ENCODE results near the gene HOXA3. TPM values are rescaled to one million over a fixed set of nuclear protein-coding genes. Genes with fewer than 3 reads are reported as not detected.

Gene HOXA3
- total RNA-seq, 2 experiments from 2014 or later = not detected

DNA sequence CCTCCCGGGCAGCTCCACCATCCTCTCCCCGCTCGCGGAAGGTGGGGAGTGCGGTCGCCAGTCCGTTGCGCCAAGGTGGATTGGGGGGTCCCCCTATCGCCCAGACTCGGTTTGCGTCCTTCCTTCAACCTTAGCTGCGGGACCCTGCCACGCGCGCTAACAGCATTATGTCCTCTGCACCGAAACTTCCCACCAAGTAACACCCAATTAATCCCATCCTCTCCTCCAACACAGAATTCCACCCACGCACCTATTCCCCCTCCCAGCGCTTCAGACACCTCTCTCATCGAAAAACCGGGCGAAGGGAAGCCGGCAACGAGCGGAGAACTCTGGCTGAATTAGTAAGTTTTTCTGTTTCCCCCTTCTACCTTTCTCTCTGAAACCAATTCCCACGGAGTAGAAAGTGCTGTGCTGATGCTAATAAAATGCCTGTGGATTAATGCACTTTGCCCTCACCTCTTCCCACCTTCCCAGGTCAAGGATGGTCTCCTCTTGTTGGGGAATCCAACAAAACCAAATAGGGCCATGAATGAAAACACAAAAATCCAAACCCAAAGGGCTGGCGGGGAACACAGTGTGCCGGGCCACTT lies 947 bp downstream of the HOXA3 start:
- POLR2A ChIA-PET = no interaction called here

DNA sequence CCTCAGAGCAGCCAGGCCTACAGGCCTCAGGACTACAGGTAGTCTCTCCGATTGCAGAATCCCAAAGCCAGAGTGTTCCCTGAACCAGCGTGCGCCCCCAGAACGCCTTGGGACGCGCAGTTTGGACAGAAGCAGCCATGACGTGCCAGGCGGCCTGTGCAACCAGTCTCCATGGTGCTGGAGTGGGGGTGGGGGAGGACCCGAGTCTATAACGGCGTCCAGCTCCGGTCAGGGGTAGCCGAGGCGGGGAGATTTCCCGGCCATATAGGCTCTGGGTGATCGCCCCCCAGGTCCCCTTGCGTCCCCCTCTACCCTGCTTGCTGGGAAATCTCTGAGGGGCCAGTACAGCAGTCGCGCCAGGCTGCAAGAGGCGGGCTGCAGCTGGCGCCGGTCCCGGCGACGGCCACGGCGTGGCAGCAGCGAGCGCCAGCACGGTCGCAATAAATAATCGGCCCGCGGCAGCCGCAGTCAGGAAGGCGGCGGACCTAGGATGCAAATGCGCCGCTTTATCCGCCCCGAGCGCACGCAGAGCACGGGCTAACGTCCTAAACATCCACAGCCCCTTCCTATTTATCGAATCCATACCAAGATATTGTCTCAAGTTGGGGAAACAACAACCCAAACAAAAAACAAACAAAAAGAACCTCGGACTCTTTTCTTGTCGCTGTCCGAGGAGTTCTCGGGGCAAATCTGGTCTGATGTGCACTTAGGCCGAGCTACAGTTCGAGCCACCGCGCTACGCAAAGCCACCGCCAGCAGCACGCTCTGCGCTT lies 1.6 kb downstream of the HOXA3 start:
- CTCF ChIA-PET = interaction anchor here (1.0 to 1.6 kb wide), 9 partner anchors 10 to 468 kb away, joined by 3 to 6 read pairs (median 4); partner anchors contain the start of genes HOXA11 and HOXA4
- POLR2A ChIA-PET = no interaction called here

More for the DNA sequence above, 947 bp downstream of the HOXA3 start:
- CTCF ChIA-PET = interaction anchor here (1.0 to 1.6 kb wide), 8 partner anchors 10 to 469 kb away, joined by 3 to 6 read pairs (median 4); partner anchors contain the start of gene HOXA4

DNA sequence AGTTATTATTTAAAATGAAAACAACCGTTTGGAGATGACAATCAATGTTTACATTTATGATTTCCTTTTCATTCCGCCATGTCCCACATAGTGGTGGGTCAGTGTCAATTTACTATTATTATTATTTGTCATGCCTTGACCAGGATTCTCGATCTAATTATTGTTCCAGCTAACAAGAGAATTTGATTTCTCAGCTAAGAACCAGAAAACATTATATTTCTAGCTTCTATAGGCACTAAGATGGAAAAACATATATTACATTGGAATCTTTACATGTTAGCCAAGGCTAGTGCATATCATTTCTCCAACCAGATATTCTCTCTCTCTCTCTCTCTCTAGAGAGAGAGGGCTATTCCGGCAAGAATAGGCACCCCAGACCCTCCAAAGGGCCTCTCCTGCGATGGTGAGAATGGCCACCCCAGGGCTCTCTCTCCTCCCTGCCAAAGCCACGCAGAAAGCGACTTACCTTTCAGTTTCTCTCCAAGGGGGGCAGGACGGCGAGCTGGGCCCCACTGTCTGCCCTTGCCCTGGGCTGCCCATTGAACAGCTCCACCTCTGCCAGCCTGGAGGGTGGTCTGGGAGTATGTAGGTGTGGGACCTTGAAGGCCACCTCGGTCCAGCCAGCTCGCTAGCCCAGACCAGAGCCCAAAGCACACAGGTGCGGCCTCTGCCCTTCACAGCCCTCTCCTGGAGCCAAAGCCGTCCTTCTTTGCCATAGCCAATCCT lies 2.4 kb downstream of the HOXA3 start:
- ChIA-PET POLR2A (no interaction called here), CTCF (interaction anchor here (0.8 to 1.6 kb wide), 10 partner anchors 9 to 468 kb away, joined by 3 to 6 read pairs (median 4); partner anchors contain the start of genes HOXA11 and HOXA4)

DNA sequence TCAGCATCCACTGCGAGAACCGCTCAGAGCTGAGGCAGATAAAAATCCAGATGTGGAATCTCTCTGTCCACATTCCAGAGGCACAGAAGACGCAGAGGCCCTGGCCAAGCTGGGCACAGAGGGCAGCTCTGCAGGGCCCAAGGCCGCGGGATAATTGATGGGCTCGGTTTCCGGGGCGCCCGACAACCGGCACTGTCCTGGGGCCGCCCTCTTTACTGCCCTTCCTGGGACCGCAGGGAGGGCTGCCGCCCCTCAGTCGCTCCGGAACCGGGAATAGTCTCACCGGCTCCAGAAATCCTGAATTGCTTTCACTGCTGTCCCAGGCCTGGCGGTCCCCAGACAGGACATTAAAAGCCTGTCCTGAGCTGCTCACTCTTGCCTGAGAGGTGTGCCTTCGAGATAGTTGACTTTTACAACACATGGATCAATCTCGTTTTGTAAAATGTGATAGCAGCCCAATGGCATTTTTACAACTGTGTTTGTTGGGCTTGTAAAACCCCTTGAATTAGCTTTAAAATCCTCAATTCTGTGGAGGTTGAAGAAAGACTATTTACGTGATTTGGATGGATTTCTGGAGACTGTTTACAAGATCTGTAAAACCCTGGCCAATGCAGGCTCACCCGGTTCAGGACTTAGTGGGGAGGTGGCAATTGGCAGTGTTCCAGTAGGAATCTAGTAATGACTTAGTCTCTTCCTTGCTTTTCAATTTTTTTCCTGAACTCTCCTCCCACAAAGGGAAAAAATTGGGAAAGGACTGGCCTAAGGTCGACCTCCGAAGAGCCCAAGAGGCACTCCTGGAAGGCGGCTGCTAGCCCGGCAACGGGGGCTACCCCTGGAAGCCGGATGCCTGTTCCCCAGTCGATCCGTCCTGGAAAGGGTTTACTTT lies 3.4 kb downstream of the HOXA3 start:
- ChIA-PET POLR2A (no interaction called here), CTCF (interaction anchor here (0.7 to 1.2 kb wide), 4 partner anchors 8 to 35 kb away, joined by 3 to 4 read pairs (median 4); partner anchors contain the start of gene HOXA11)

DNA sequence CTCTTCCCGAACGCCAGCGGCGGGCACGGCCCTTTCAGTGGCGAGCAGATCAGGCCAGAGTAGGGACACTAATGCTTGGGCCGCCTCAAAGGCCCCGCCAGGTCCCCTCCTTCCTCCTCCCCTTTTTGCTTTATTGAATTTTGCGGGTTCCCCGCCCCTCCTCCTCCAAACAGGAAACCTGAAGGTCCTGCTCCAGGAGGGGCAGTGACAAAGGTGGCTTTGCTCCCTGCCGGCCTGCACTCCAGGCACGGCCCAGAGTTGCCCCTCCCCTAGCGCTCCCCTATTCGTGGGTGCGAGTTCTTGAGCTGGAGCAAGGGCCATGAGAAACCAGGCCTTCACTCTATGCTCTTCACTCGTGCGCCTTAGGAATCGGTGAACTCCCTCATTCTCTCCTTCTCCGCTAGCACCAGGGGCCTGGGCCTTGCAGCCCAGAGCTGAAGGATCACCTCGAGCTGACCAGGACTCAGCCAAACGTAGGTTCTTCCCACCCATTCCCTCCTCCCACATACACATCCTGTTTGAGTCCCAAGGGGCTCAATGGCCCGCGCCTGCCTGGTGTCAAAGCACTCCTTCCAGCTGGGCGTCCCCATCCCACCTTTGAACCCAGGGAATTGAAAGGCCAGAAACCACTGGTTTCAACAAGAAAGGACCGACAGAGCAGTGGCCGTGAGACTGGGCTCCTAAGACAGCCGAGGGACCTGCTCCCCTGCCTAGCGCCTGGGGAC lies 4.2 kb downstream of the HOXA3 start:
- POLR2A ChIA-PET = no interaction called here
- CTCF ChIA-PET = interaction anchor here (0.7 to 1.0 kb wide), 2 partner anchors 13 kb away, joined by 3 read pairs; no protein-coding TSS in a partner anchor

DNA sequence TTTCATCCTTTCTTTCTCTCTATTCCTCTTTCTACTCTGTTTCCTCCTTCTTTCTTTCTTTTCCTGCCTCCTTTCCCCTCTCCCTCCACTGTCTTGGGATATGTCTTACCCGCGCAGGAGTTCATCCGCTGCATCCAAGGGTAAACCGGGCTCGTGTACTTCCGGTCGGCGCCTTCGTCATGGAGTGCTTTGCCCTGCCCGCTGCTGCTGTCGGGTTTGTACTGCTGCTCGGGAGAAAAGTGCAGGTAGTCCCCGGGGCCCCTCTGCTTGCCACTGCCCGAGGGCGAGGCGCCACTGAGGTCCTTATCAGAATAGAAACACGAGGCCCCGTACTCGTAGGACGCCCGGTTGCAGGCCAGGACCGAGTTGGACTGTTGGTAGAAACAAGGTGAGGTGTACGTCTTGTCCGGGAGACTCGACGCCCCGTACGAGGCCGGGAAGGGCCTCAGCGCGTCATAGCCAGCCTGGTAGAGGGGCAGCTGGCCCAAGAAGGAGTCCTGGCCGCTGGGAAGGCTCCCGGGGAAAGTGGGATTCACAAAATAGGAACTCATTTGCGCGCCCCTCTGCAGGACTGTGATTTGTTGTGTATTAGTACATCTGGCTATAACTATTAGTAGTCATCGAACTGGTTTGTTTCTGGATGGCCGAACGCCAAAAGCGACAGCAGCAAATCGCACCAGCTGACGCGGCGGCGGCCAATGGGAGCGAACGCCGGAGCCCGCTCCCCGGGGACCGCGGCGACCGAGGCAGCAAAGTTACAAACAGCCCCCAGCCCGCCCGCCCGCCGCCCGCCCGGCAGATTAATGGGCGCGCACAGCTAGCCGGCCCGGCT lies 5.0 kb downstream of the HOXA3 start, which contains the start of gene HOXA6:
HOXA6 (minus strand) TSS at position 576 of the 832 bp plus-strand sequence; CDS start at position 551, 25 bp downstream.
- POLR2A ChIA-PET = no interaction called here
- CTCF ChIA-PET = interaction anchor here (1.0 to 1.4 kb wide), 2 partner anchors 9 to 14 kb away, joined by 3 to 4 read pairs; partner anchors contain the start of gene HOXA7

DNA sequence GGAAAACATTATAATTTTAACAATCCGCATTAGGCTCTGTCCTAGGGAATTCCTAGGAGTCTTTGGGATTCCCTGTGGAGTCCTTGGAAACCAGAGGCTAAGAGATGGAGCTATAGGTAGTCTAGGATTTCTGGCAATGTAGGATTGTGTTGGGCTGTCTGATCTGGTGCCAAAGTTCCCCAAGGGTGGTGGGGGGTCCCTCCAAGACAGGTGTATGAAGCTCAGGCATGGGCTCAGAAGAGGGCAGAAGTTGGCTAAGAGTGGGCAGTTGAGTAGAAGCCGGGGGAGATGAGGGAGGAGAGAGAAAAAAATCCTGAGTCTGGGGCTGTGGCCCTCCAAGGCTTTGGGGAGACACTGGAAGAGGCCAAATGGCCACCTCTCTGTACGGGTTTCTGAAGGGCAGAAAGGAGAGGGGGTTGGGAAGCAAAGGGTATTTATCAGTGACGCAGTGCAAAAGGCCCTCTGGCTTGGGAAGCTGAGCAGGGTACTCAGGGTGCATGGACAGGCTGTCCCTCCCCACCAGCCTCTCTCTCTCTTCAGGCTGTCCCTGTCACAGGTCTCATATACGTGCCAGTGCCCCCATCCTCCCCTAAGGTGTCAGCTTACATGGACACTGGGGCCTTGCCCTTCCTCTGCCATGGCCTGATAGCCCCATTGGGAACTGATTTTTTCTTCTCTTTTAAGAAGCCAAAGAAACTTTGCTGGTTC lies 5.7 kb downstream of the HOXA3 start:
- ChIA-PET CTCF (interaction anchor here (1.4 kb wide), 1 partner anchor 10 kb away, joined by 4 read pairs; the partner anchor contains the start of gene HOXA7), POLR2A (no interaction called here)

DNA sequence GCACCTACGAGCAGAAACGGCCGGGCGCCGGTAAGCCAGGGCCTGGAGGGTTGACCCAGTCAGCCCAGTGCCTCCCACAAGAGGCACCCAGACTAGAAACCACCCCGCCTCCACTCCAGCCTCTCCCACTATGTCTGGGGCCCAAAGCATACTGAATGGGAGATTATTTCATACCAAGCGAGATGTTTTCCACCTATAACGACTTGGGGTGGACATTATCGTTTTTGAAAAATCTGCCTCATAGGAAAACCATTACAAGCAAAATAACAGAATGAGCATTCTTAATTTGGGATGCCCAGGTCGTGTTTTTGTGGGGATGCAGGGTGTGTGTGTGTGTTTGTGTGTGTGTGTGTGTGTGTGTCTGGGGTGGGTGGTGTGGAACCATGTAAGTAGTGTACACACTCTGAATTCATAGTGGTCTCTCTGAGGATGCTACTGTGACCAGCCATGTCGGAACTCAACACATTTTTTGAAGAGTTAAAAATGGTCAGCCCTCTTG lies 6.4 kb downstream of the HOXA3 start:
- ChIA-PET CTCF (no interaction called here), POLR2A (no interaction called here)

DNA sequence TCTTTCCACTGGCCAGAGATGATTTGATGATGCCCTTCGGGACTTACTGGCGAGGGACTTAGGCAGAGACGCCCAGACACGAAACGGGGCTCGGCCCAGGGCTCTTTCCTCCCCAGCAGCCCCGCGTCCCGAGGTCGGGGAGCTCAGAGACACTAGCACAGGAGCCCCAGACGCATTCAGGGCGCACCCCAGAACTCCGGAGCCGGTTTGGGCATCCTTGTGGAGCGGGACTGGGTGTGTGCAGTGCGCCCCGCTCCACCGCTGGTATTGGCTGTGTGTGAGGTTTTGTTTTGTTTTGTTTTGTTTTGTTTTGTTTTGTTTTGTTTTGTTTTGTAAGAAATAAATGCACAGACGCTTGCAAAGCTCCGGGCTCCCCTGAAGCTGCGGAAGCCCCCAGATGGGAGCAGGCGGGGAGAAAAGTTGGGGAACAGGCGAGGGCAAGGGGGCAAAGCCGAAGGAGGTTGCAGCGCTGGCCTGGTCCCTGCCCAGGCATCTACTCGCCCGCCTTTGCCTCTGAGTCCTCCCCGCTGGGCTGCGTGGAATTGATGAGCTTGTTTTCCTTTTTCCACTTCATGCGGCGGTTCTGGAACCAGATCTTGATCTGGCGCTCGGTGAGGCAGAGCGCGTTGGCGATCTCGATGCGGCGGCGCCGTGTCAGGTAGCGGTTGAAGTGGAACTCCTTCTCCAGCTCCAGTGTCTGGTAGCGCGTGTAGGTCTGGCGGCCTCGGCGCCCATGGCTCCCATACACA lies 7.0 kb downstream of the HOXA3 start:
- CTCF ChIA-PET = no interaction called here
- POLR2A ChIA-PET = no interaction called here

DNA sequence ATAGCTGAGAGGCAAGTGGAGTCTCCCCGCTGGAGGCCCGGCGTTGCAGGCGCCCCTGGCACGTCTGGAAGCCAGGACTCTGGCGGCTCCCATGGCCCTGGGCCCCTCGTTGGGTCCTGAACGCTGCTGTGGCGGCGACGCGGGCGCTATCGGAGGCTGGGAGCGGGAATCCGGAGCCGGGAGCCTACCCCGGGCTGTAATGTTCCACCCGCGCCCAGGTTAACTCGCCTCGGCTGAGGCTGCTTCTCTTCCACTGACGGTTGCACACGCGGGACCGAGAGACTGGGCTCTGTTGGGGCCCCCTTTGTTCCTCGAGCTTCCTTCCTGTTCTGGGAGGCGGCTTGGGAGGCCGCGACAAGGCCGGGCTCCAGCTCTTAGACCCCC lies 7.6 kb downstream of the HOXA3 start:
- POLR2A ChIA-PET = no interaction called here
- CTCF ChIA-PET = no interaction called here

DNA sequence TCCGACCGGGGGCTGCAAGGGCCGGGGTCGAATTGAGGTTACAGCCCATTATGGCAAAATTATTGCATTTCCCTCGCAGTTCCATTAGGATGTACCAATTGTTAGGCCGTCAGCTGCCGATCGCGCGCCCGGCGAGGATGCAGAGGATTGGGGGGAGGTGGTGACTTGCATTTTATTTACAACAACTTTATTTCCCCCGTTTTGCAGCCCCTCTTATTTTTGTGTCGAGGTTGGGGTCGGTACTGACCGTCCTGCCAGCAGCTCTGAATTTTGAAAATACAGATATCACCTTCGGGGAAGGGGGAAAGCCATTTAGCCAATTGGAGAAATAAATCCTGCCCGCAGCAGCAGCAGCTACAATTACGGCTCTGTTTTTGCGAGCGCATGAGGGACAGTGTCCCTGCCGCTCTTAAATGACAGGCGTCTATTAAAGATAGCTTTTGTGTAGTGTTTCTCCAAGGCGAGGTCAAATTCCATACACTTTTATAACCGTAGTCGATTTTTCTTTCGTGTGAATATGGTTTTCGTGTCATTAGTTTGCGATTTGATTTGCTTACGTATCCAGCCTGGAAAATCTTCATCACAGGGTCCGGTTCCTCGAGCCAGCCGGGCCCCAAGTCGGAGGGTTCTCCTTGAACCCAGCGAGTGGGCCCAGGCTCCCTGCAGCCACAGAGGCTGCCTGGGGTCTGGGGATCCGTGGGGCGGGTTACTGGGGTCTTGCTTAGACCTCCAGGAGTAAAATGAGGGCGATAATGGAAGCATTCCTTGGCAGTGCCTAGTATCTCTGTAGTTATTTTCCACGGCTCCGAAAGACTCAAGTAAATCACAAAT lies 8.2 kb downstream of the HOXA3 start:
- ChIA-PET CTCF (no interaction called here), POLR2A (no interaction called here)

DNA sequence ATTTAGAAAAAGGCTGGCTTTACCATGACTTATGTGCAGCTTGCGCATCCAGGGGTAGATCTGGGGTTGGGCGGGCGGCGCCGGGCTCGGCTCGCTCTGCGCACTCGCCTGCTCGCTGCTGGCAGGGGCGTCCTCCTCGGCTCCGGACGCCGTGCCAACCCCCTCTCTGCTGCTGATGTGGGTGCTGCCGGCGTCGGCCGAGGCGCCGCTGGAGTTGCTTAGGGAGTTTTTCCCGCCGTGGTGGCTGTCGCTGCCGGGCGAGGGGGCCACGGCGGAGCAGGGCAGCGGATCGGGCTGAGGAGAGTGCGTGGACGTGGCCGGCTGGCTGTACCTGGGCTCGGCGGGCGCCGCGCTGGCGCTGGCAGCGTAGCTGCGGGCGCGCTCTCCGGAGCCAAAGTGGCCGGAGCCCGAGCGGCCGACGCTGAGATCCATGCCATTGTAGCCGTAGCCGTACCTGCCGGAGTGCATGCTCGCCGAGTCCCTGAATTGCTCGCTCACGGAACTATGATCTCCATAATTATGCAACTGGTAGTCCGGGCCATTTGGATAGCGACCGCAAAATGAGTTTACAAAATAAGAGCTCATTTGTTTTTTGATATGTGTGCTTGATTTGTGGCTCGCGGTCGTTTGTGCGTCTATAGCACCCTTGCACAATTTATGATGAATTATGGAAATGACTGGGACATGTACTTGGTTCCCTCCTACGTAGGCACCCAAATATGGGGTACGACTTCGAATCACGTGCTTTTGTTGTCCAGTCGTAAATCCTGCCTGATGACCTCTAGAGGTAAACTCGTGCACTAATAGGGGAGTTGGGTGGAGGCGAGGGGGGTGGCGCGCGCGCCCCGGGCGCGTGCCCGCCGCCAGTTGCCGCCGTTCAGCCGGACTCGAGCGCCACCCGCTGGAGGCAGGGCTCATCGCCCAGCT lies 9.1 kb downstream of the HOXA3 start, which contains the start of gene HOXA5:
HOXA5 (minus strand) TSS at position 659 of the 927 bp plus-strand sequence; CDS start at position 585, 74 bp downstream.
- CTCF ChIA-PET = no interaction called here
- POLR2A ChIA-PET = no interaction called here

DNA sequence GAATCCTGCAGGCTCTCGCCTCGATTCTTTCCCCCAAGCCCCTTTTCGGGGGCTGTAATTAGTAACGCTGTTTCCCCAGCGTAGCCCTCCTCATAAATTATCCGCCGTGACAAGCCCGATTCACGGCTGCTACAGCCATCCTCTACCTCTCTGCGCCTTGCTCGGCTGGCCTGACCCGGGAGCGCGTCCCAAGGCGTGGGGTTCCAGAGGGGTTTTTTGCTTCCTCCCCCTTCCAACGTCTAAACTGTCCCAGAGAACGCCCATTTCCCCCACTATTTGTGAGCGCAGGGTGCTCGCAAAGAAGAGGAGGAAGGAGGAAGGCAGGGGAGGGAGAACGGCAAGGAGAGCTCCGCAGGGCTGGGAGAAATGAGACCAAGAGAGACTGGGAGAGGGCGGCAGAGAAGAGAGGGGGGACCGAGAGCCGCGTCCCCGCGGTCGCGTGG lies 9.8 kb downstream of the HOXA3 start:
- POLR2A ChIA-PET = no interaction called here
- CTCF ChIA-PET = no interaction called here

DNA sequence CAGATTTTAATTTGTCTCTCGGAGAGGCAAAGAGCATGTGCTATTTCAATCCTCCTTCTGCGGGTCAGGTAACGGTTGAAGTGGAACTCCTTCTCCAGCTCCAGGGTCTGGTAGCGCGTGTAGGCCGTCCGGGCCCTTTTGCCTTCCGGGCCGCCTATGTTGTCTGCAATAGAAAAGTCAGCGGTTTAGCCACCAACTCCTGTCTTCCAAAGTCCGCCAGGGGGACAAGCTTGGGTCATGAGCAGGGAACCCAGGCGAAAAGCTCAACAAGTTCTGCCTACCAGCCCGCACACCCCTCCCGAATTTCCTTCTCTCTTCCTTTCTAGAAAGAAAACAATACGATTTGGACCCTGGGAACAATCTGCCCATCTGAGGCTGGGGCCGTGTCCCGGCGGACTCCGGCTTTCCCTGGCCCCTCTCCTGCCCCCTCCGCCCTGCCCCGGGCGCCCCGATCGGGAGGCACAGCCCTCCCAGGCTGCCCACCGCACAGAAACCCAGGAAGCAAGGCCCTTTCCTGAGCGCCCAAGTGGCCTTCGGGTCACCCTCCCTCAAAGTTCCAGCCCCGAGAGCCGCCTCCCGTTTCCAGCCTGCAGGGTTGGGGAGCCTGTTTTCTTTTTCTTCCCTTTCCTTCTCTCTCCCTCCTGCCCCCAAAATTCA lies 10.3 kb downstream of the HOXA3 start:
- CTCF ChIA-PET = interaction anchor here (1.8 kb wide), 1 partner anchor 37 kb away, joined by 8 read pairs; no protein-coding TSS in a partner anchor
- POLR2A ChIA-PET = no interaction called here
